SK-N-SH treated with all-trans-retinoic acid at 6 μM for 48 hours (cell line): ENCODE data around the gene WBP4.
A peak's percentile ranks its signal among the peaks of the same experiment; 100 is the strongest.

Experiments
- ATAC-seq: fragments of 200-7000 bp; cut with Tn5 transposase; 3 replicates; pipeline ENCODE4 v1.9.1; 2020; ENCODE audit warnings: mild to moderate bottlenecking, moderate library complexity
- ARNTL ChIP-seq: fragments of 450-650 bp; formaldehyde crosslinking; IDR thresholded peaks from 2 replicates; pipeline ENCODE4 v1.5.0; 2020; ENCODE audit warnings: low read depth, mild to moderate bottlenecking, moderate library complexity, borderline replicate concordance
- BACH2 ChIP-seq: fragments of 250-450 bp; sonication (Bioruptor Pico); IDR thresholded peaks from 2 replicates; pipeline ENCODE4 v1.9.0; 2021; ENCODE audit warnings: mild to moderate bottlenecking, borderline replicate concordance
- CSDC2 ChIP-seq: fragments of 250-450 bp; sonication (Bioruptor Pico); IDR thresholded peaks from 2 replicates; pipeline ENCODE4 v1.5.0; 2020; ENCODE audit warnings: mild to moderate bottlenecking, moderate library complexity
- CSRNP3 ChIP-seq: fragments of 250-450 bp; sonication (Bioruptor Pico); IDR thresholded peaks from 2 replicates; pipeline ENCODE4 v1.5.1; 2021; ENCODE audit warnings: mild to moderate bottlenecking, moderate library complexity
- GLIS3 ChIP-seq: fragments of 250-450 bp; sonication (Bioruptor Pico); IDR thresholded peaks from 2 replicates; pipeline ENCODE4 v1.5.0; 2020; ENCODE audit warnings: mild to moderate bottlenecking, moderate library complexity
- ISL1 ChIP-seq: fragments of 250-450 bp; sonication (Bioruptor Pico); IDR thresholded peaks from 2 replicates; pipeline ENCODE4 v2.1.2; 2022; ENCODE audit warnings: mild to moderate bottlenecking, moderate library complexity
- OSR1 ChIP-seq: fragments of 250-450 bp; sonication (Bioruptor Pico); IDR thresholded peaks from 2 replicates; pipeline ENCODE4 v1.8.0; 2022; ENCODE audit warnings: moderate library complexity, mild to moderate bottlenecking, inconsistent platforms
- POU6F1 ChIP-seq: fragments of 250-450 bp; sonication (Bioruptor Pico); IDR thresholded peaks from 2 replicates; pipeline ENCODE4 v1.8.0; 2021; ENCODE audit warnings: low read depth, mild to moderate bottlenecking, moderate library complexity, borderline replicate concordance
- PPARA ChIP-seq: fragments of 250-450 bp; sonication (Bioruptor Pico); IDR thresholded peaks from 2 replicates; pipeline ENCODE4 v1.5.0; 2020; ENCODE audit warnings: mild to moderate bottlenecking, borderline replicate concordance
- RARB ChIP-seq: fragments of 250-450 bp; sonication (Bioruptor Pico); IDR thresholded peaks from 2 replicates; pipeline ENCODE4 v1.8.0; 2021; ENCODE audit warnings: mild to moderate bottlenecking, moderate library complexity
- SNAI2 ChIP-seq: fragments of 250-450 bp; sonication (Bioruptor Pico); IDR thresholded peaks from 2 replicates; pipeline ENCODE4 v1.5.0; 2020; ENCODE audit warnings: mild to moderate bottlenecking, moderate library complexity
- ZC3H10 ChIP-seq: fragments of 250-450 bp; sonication (Bioruptor Pico); IDR thresholded peaks from 2 replicates; pipeline ENCODE4 v1.5.1; 2021; ENCODE audit warnings: mild to moderate bottlenecking, moderate library complexity
- ZFP3 ChIP-seq: fragments of 250-450 bp; sonication (Bioruptor Pico); IDR thresholded peaks from 2 replicates; pipeline ENCODE4 v1.5.0; 2020; ENCODE audit warnings: mild to moderate bottlenecking, moderate library complexity
- ZFP30 ChIP-seq: fragments of 450-650 bp; formaldehyde crosslinking; IDR thresholded peaks from 2 replicates; pipeline ENCODE4 v1.5.0; 2022; ENCODE audit warnings: mild to moderate bottlenecking, moderate library complexity
- ZNF565 ChIP-seq: fragments of 450-650 bp; formaldehyde crosslinking; conservative IDR thresholded peaks from 2 replicates; pipeline ENCODE4 v1.5.0; 2020; ENCODE audit warnings: low read depth, mild to moderate bottlenecking, moderate library complexity
- ZNF70 ChIP-seq: fragments of 450-650 bp; formaldehyde crosslinking; IDR thresholded peaks from 2 replicates; pipeline ENCODE4 v1.5.0; 2020; ENCODE audit warnings: mild to moderate bottlenecking, moderate library complexity
- ZNF8 ChIP-seq: fragments of 450-650 bp; formaldehyde crosslinking; IDR thresholded peaks from 2 replicates; pipeline ENCODE4 v1.5.0; 2020; ENCODE audit warnings: mild to moderate bottlenecking, moderate library complexity
- TF ChIP-seq, protein P1 (sequence below): fragments of 250-450 bp; sonication (Bioruptor Pico); IDR thresholded peaks from 2 replicates; pipeline ENCODE4 v1.5.1; 2020; ENCODE audit warnings: low read depth, mild to moderate bottlenecking, moderate library complexity
- TF ChIP-seq, protein P2 (sequence below): fragments of 250-450 bp; sonication (Bioruptor Pico); IDR thresholded peaks from 2 replicates; pipeline ENCODE4 v1.8.0; 2020; ENCODE audit warnings: mild to moderate bottlenecking, moderate library complexity, borderline replicate concordance
- TF ChIP-seq, protein P3 (sequence below): fragments of 250-450 bp; sonication (Bioruptor Pico); IDR thresholded peaks from 2 replicates; pipeline ENCODE4 v1.5.0; 2020; ENCODE audit warnings: mild to moderate bottlenecking, moderate library complexity

The WBP4 gene

DNA sequence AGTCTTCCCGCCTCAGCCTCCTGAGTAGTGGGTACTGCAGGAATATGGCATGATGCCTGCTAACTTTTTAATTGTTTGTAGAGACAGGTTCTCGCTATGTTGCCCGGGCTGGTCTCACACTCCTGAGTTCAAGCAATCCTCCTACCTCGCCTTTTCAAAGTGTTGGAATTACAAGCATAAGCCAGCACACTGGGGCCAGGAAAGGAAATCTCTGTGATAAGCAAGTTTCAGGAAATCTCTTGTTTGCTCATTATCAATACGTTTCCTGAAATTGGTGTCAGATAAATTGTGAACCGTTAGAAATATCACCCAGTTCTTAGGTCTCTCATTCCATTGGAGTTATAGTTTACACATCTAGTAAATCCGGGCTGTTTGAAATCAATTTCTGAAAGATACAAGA lies 14.2 kb downstream of the WBP4 start:
- TF ChIP-seq ZNF565: no peak
- TF ChIP-seq SNAI2 (CRISPR knock-in tag): no peak
- ATAC-seq: no peak

DNA sequence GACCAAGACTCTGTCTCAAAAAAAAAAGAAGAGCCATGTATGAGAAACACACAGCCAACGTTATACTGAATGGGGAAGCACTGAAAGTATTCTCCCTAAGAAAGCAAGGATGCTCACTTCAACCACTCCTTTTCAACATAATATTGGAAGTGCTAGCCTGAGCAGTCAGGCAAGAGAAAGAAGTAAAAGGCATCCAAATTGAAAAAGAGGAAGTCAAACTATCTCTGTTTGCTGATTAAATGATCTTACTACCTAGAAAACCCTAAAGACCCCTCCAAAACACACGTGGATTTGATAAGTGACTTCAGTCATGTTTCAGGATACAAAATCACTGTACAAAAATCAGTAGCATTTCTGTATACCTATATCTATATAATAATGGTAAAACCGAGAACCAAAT lies 16.2 kb downstream of the WBP4 start:
- TF ChIP-seq ZNF70 (CRISPR knock-in tag): no peak
- TF ChIP-seq, protein P1, sequence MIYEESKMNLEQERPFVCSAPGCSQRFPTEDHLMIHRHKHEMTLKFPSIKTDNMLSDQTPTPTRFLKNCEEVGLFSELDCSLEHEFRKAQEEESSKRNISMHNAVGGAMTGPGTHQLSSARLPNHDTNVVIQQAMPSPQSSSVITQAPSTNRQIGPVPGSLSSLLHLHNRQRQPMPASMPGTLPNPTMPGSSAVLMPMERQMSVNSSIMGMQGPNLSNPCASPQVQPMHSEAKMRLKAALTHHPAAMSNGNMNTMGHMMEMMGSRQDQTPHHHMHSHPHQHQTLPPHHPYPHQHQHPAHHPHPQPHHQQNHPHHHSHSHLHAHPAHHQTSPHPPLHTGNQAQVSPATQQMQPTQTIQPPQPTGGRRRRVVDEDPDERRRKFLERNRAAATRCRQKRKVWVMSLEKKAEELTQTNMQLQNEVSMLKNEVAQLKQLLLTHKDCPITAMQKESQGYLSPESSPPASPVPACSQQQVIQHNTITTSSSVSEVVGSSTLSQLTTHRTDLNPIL (CRISPR knock-in tag): no peak
- TF ChIP-seq CSDC2 (CRISPR knock-in tag): no peak
- no peak for TF ChIP-seq ZFP3 (CRISPR knock-in tag)
- no peak for TF ChIP-seq PPARA (CRISPR knock-in tag)
- TF ChIP-seq BACH2: no peak
- TF ChIP-seq ZNF8 (CRISPR knock-in tag): no peak
- TF ChIP-seq SNAI2 (CRISPR knock-in tag): no peak
- TF ChIP-seq POU6F1 (CRISPR knock-in tag): no peak
- no peak for TF ChIP-seq GLIS3 (CRISPR knock-in tag)
- TF ChIP-seq ZNF565: no peak
- TF ChIP-seq, protein P2, sequence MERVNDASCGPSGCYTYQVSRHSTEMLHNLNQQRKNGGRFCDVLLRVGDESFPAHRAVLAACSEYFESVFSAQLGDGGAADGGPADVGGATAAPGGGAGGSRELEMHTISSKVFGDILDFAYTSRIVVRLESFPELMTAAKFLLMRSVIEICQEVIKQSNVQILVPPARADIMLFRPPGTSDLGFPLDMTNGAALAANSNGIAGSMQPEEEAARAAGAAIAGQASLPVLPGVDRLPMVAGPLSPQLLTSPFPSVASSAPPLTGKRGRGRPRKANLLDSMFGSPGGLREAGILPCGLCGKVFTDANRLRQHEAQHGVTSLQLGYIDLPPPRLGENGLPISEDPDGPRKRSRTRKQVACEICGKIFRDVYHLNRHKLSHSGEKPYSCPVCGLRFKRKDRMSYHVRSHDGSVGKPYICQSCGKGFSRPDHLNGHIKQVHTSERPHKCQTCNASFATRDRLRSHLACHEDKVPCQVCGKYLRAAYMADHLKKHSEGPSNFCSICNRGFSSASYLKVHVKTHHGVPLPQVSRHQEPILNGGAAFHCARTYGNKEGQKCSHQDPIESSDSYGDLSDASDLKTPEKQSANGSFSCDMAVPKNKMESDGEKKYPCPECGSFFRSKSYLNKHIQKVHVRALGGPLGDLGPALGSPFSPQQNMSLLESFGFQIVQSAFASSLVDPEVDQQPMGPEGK (CRISPR knock-in tag): no peak
- TF ChIP-seq ZC3H10 (CRISPR knock-in tag): no peak
- no peak for TF ChIP-seq ISL1
- no peak for ATAC-seq

DNA sequence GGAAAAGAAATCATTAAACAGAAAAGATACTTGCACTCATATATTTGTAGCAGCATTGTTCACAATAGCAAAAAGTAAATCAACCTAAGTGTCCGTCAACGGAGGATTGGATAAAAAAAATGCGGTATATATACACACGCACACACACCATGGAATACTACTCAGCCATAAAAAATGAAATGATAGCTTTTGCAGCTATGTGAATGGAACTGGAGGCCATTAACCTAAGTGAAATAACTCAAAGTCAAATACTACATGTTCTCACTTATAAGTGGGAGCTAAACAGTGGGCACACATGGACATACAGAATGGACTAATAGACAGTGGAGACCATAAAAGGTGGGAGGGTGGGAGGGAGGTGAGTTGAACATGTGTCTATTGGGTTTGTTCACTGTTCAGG lies 18.4 kb downstream of the WBP4 start:
- no peak for TF ChIP-seq BACH2
- 0 out of 2 replicates have a peak, but pooled peaks have one; percentile 31 for TF ChIP-seq ZNF8 (CRISPR knock-in tag)
- no peak for TF ChIP-seq ZFP30
- TF ChIP-seq, protein P1 (CRISPR knock-in tag): no peak
- ATAC-seq: no peak

- TF ChIP-seq ARNTL (CRISPR knock-in tag): no peak
- TF ChIP-seq CSRNP3 (CRISPR knock-in tag): no peak
- TF ChIP-seq OSR1: no peak
- TF ChIP-seq, protein P3, sequence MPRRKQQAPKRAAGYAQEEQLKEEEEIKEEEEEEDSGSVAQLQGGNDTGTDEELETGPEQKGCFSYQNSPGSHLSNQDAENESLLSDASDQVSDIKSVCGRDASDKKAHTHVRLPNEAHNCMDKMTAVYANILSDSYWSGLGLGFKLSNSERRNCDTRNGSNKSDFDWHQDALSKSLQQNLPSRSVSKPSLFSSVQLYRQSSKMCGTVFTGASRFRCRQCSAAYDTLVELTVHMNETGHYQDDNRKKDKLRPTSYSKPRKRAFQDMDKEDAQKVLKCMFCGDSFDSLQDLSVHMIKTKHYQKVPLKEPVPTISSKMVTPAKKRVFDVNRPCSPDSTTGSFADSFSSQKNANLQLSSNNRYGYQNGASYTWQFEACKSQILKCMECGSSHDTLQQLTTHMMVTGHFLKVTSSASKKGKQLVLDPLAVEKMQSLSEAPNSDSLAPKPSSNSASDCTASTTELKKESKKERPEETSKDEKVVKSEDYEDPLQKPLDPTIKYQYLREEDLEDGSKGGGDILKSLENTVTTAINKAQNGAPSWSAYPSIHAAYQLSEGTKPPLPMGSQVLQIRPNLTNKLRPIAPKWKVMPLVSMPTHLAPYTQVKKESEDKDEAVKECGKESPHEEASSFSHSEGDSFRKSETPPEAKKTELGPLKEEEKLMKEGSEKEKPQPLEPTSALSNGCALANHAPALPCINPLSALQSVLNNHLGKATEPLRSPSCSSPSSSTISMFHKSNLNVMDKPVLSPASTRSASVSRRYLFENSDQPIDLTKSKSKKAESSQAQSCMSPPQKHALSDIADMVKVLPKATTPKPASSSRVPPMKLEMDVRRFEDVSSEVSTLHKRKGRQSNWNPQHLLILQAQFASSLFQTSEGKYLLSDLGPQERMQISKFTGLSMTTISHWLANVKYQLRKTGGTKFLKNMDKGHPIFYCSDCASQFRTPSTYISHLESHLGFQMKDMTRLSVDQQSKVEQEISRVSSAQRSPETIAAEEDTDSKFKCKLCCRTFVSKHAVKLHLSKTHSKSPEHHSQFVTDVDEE (CRISPR knock-in tag): no peak
- no peak for TF ChIP-seq ZFP3 (CRISPR knock-in tag)
- no peak for TF ChIP-seq PPARA (CRISPR knock-in tag)
- no peak for TF ChIP-seq RARB
- TF ChIP-seq BACH2: no peak
- no peak for TF ChIP-seq SNAI2 (CRISPR knock-in tag)
- TF ChIP-seq, protein P1 (CRISPR knock-in tag): no peak
- ATAC-seq: no peak; the same call in 2 of the 3 replicates
These were observed 24.8 kb downstream of the WBP4 start for GRCh38 chr13:41085961-41086585.
